IMR-90 (cell line): Measurements from ENCODE around the gene DEF6. TPM values are rescaled to one million over a fixed set of nuclear protein-coding genes. Genes with fewer than 3 reads are reported as not detected.

Experiments
- ATAC-seq: fragments of 200-7000 bp; cut with Tn5 transposase; 2 replicates; pipeline ENCODE4 v1.9.1; 2020; ENCODE audit warnings: low read depth, mild to moderate bottlenecking, moderate library complexity
- BruUV-seq: library from RNA; stranded (reverse); fragments of 400-500 nt; replicated peaks from 2 replicates; lab custom pipeline; 2021; lab: Mats Ljungman, UMichigan
- CTCF ChIA-PET: fragments of 300-600 bp; formaldehyde crosslinking; extraction: SDS; loops from one replicate; lab custom pipeline; 2021; ENCODE audit warnings: antibody characterized with exemption; lab: Yijun Ruan, JAX
- POLR2A ChIA-PET: fragments of 300-600 bp; sonication (Branson Sonifier 250); formaldehyde crosslinking; loops from one replicate; lab custom pipeline; 2022; ENCODE audit warnings: antibody characterized with exemption; ENCODE audit not compliant: unreplicated experiment; lab: Charles Lee
- DNase-seq: peaks from one replicate; pipeline ENCODE4 v3.0.0; 2013
- H2AFZ ChIP-seq: replicated peaks from 2 replicates; pipeline ENCODE3; 2013; ENCODE audit warnings: low read length, mild to moderate bottlenecking; ENCODE audit not compliant: poor library complexity
- H2AK5ac ChIP-seq: 2 replicates; pipeline ENCODE4 v1.6.1; 2013; ENCODE audit warnings: low read depth, low read length, inconsistent platforms
- H2AK9ac ChIP-seq: replicated peaks from 2 replicates; pipeline ENCODE3; 2013; ENCODE audit warnings: mild to moderate bottlenecking, low read depth, low read length, moderate library complexity; ENCODE audit not compliant: poor library complexity
- H2BK120ac ChIP-seq: 2 replicates; pipeline ENCODE4 v1.6.1; 2013; ENCODE audit warnings: low read depth, low read length, inconsistent platforms
- H2BK15ac ChIP-seq: 3 replicates; pipeline ENCODE4 v1.6.1; 2013; ENCODE audit warnings: low read depth, low read length, inconsistent platforms
- H2BK20ac ChIP-seq: 2 replicates; pipeline ENCODE4 v1.6.1; 2013; ENCODE audit warnings: low read depth, mild to moderate bottlenecking, inconsistent platforms, low read length, moderate library complexity
- H2BK5ac ChIP-seq: 2 replicates; pipeline ENCODE4 v1.6.1; 2013; ENCODE audit warnings: mild to moderate bottlenecking, low read depth, low read length, inconsistent platforms; ENCODE audit not compliant: poor library complexity, severe bottlenecking
- H3K14ac ChIP-seq: replicated peaks from 2 replicates; pipeline ENCODE4 v1.6.1; 2013; ENCODE audit warnings: low read depth, low read length, inconsistent platforms
- H3K18ac ChIP-seq: 2 replicates; pipeline ENCODE4 v1.6.1; 2013; ENCODE audit warnings: low read depth, low read length, control low read depth
- H3K23ac ChIP-seq: 2 replicates; pipeline ENCODE4 v1.6.1; 2013; ENCODE audit warnings: low read depth, low read length, inconsistent platforms
- H3K27ac ChIP-seq: 2 replicates; pipeline ENCODE4 v1.5.1; 2013; ENCODE audit warnings: mild to moderate bottlenecking, control low read depth, low read length; ENCODE audit not compliant: insufficient read depth
- H3K27me3 ChIP-seq: 2 replicates; pipeline ENCODE4 v1.6.1; 2013; ENCODE audit warnings: low read length; ENCODE audit not compliant: control insufficient read depth, insufficient read depth
- H3K36me3 ChIP-seq: 2 replicates; pipeline ENCODE4 v1.6.1; 2013; ENCODE audit warnings: low read length, mixed read lengths; ENCODE audit not compliant: control insufficient read depth, insufficient read depth
- H3K4ac ChIP-seq: 2 replicates; pipeline ENCODE4 v1.6.1; 2013; ENCODE audit warnings: low read depth, low read length, inconsistent platforms
- H3K4me1 ChIP-seq: 2 replicates; pipeline ENCODE4 v1.6.1; 2013; ENCODE audit warnings: low read length, mixed read lengths; ENCODE audit not compliant: control insufficient read depth, insufficient read depth
- H3K4me2 ChIP-seq: 2 replicates; pipeline ENCODE4 v1.6.1; 2013; ENCODE audit warnings: low read depth, mild to moderate bottlenecking, control low read depth, low read length, moderate library complexity
- H3K4me3 ChIP-seq: 2 replicates; pipeline ENCODE4 v1.5.1; 2013; ENCODE audit warnings: low read depth, mild to moderate bottlenecking, control low read depth, low read length, moderate library complexity; ENCODE audit not compliant: insufficient read depth
- H3K56ac ChIP-seq: 2 replicates; pipeline ENCODE4 v1.6.1; 2013; ENCODE audit warnings: low read length, inconsistent platforms; ENCODE audit not compliant: insufficient read depth; ENCODE audit errors: extremely low read depth
- H3K79me1 ChIP-seq, 2 experiments: 2 replicates each; pipeline ENCODE4 v1.6.1; 2013; ENCODE audit warnings: low read length in 2 of 2, inconsistent platforms in 1 of 2, low read depth in 1 of 2
- H3K9ac ChIP-seq: 2 replicates; pipeline ENCODE4 v1.6.1; 2013; ENCODE audit warnings: low read depth, low read length, control low read depth
- H3K9me1 ChIP-seq: 2 replicates; pipeline ENCODE4 v1.6.1; 2013; ENCODE audit warnings: low read length, inconsistent platforms; ENCODE audit not compliant: insufficient read depth
- H3K9me3 ChIP-seq: 2 replicates; pipeline ENCODE4 v1.6.1; 2013; ENCODE audit warnings: low read length; ENCODE audit not compliant: control insufficient read depth, insufficient read depth
- H4K20me1 ChIP-seq: 2 replicates; pipeline ENCODE4 v1.6.1; 2013; ENCODE audit warnings: low read length, inconsistent platforms; ENCODE audit not compliant: insufficient read depth
- H4K5ac ChIP-seq: 2 replicates; pipeline ENCODE4 v1.6.1; 2013; ENCODE audit warnings: mild to moderate bottlenecking, low read depth, low read length, control low read depth
- H4K8ac ChIP-seq, 2 experiments: 2 replicates each; pipeline ENCODE4 v1.6.1; 2013; ENCODE audit warnings: low read depth in 2 of 2, low read length in 2 of 2, control low read depth in 1 of 2, inconsistent platforms in 1 of 2
- H4K91ac ChIP-seq: 2 replicates; pipeline ENCODE4 v1.6.1; 2013; ENCODE audit warnings: low read depth, low read length, inconsistent platforms; ENCODE audit not compliant: insufficient read depth
- WGBS, 2 experiments: methylation state at CpG; one replicate each; pipeline versions ENCODE4 v1.1.5 to v1.1.7; 2013; ENCODE audit warnings: missing lambda C conversion rate in 2 of 2; ENCODE audit not compliant: insufficient read length in 1 of 2; ENCODE audit errors: extremely low coverage in 2 of 2; 5-methylcytosine and 5-hydroxymethylcytosine counted together
- dilution Hi-C: fragments of 300-500 bp; cut with HindIII; formaldehyde crosslinking; loops from one replicate; pipeline ENCODE4 v1.14.3; 2018; ENCODE audit warnings: low sequenced_read_pairs; ENCODE audit not compliant: unreplicated experiment
- in situ Hi-C: fragments of 300-500 bp; cut with MboI; formaldehyde crosslinking; loops from 3 replicates; pipeline ENCODE4 v1.14.3; 2019; ENCODE audit warnings: low sequenced_read_pairs, inconsistent platforms, mixed read lengths
- intact Hi-C: fragments of 100-400 bp; cut with micrococcal nuclease; formaldehyde crosslinking; loops from 2 replicates; pipeline ENCODE4 v1.10.0; 2022
- polyA plus RNA-seq, 3 experiments: library from polyadenylated mRNA; depleted of rRNA; stranded (reverse); fragments of >200 nt; gene quantifications; 2 replicates each; pipeline ENCODE4 v1.2.3, GENCODE V29; 2012; ENCODE audit warnings: low replicate concordance in 1 of 3
- total RNA-seq: library from RNA; depleted of rRNA; stranded (reverse); fragments of >200 nt; gene quantifications from 2 replicates; pipeline ENCODE4 v1.2.3, GENCODE V29; 2012
- TF ChIP-seq, protein P1 (sequence below): fragments of 150-350 bp; IDR thresholded peaks from 2 replicates; pipeline ENCODE4 v1.6.1; 2017; ENCODE audit warnings: mild to moderate bottlenecking, antibody characterized with exemption, low read length, low read depth

The DEF6 gene
- total and polyA plus RNA-seq, 2 of the 4 experiments (the other 2 are of a cell fraction), result 2.5 to 4.2 TPM

DNA sequence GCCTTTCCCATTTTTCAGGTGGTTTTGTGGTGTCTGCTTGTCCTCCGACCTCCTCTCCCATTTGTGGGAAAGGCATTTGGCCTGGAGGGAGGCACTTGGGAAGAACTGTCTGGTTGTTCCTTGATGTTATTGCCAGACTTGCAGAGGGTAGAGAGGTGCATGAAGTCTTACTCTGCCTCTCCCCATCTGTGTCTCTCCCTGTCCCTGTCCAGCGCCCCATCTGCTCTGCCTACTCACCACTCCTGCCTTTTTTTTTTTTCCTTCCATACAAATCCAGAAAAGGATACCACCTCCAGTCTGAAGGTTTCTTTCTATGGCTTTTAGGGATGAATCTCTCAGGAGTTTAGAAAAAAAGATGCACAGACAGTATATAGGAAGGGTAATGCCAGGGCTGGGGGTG is 64.6 kb downstream of the DEF6 start:
- no peak overlapping the region for H3K14ac ChIP-seq
- H2BK5ac ChIP-seq, result no peak overlapping the region
- peak overlapping the region; percentile 7; the same call in 1 of the 2 replicates for H3K4ac ChIP-seq
- TF ChIP-seq, protein P1, sequence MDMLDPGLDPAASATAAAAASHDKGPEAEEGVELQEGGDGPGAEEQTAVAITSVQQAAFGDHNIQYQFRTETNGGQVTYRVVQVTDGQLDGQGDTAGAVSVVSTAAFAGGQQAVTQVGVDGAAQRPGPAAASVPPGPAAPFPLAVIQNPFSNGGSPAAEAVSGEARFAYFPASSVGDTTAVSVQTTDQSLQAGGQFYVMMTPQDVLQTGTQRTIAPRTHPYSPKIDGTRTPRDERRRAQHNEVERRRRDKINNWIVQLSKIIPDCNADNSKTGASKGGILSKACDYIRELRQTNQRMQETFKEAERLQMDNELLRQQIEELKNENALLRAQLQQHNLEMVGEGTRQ, result no peak
- no peak overlapping the region for H3K56ac ChIP-seq
- in situ Hi-C loops (no loop called here), intact Hi-C loops (no loop called here), dilution Hi-C loops (no loop called here)
- H3K18ac ChIP-seq, result no peak overlapping the region
- H3K4me1 ChIP-seq, result peaks cover 32% of the 10 kb centered on the region
- H3K4me3 ChIP-seq, result no peak overlapping the region
- no TSS peak for BruUV-seq
- H2AFZ ChIP-seq, result no peak overlapping the region
- no peak overlapping the region for H3K27ac ChIP-seq
- H2AK5ac ChIP-seq, result no peak overlapping the region; the same call in 1 of the 2 replicates
- peaks cover 15% of the 10 kb centered on the region for H3K36me3 ChIP-seq
- ATAC-seq (no peak), DNase-seq (no peak)
- H2BK20ac ChIP-seq, result no peak overlapping the region
- no peak overlapping the region for H4K8ac ChIP-seq
- peak overlapping the region; percentile 19; the same call in 1 of the 2 replicates for H2BK120ac ChIP-seq
- ChIA-PET CTCF (no interaction called here), POLR2A (no interaction called here)
- peaks cover 51% of the 10 kb centered on the region for H4K20me1 ChIP-seq
- peaks cover 52 to 84% of the 10 kb centered on the region in 2 experiments for H3K79me1 ChIP-seq
- H3K9me1 ChIP-seq, result peaks cover 40% of the 10 kb centered on the region
- H3K9me3 ChIP-seq, result no peaks in the 10 kb centered on the region
- H3K4me2 ChIP-seq, result no peak overlapping the region
- no peak overlapping the region for H3K9ac ChIP-seq
- no peak overlapping the region for H4K5ac ChIP-seq
- H4K91ac ChIP-seq, result no peak overlapping the region
- no peak overlapping the region for H2BK15ac ChIP-seq
- WGBS, 2 experiments, result no CpG with 5 or more reads among the region's 2 CpGs
- H2AK9ac ChIP-seq, result no peak overlapping the region
- H3K23ac ChIP-seq, result peak overlapping the region; percentile 75; the same call in 1 of the 2 replicates
- no peaks in the 10 kb centered on the region for H3K27me3 ChIP-seq
